Activated CD4-positive, alpha-beta T cell treated with anti-CD3 and anti-CD28 coated beads for 48 hours (primary cell): ENCODE measurements around the gene CES2.
A peak's percentile ranks its signal among the peaks of the same experiment; 100 is the strongest.
"Not testable (repeated sequence)": the region's sequence is repeated elsewhere in the genome, so short reads cannot be mapped to it uniquely, and the experiment has no call there.

Experiments
- DNase-seq: peaks from one replicate; pipeline ENCODE4 v3.0.0-alpha.2; 2020

The CES2 gene

DNA sequence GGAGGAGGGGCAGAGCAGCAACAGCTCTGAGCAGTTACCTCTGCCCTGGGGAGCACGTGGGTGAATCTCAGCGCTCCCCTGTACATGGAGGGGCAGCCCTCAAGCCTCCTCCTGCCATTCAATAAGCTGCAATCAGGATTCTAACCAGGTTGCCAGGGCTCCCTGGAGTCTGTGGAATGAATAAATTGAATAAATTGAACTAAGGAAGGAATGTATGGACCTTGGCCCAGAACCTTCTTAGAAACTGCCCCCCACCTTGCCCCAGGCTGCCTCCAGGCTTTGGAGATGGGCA, 15.1 kb upstream of the CES2 start:
- no peak for DNase-seq

DNA sequence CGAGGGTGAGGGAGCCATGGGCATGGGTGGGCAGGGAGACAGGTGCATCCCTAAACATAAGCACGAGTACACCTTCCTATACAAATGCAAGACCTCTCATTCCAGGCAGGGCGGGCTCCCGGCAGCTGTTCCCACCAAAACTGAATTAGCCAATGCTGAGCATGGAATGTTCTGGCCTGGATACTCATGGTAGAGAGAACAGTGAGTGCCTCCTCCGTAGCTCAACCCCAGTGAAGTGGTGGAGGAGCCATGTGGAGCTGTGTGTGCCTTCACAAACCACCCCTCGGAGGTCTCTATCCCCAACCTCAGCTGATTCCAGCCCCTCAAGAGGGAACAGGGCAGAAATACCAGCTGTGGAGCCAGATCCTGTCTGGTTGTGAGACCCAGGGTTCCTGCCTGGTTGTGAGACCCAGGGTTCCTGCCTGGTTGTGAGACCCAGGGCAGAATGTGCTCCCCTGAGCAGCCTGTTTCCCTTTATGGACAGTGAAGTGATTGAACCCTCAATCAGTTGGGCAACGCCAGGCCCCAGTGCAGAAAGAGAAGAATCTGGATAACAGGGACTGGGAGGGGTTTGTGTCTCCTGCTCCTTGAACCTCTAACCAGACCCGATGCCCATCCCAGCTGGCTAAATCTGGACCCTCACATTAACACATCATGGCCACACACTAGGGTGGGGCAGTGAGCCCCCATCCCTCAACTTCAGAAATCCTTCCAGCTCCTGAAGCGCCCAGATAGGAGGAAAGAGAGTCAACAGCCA, 14.2 kb upstream of the CES2 start:
- DNase-seq = no peak

DNA sequence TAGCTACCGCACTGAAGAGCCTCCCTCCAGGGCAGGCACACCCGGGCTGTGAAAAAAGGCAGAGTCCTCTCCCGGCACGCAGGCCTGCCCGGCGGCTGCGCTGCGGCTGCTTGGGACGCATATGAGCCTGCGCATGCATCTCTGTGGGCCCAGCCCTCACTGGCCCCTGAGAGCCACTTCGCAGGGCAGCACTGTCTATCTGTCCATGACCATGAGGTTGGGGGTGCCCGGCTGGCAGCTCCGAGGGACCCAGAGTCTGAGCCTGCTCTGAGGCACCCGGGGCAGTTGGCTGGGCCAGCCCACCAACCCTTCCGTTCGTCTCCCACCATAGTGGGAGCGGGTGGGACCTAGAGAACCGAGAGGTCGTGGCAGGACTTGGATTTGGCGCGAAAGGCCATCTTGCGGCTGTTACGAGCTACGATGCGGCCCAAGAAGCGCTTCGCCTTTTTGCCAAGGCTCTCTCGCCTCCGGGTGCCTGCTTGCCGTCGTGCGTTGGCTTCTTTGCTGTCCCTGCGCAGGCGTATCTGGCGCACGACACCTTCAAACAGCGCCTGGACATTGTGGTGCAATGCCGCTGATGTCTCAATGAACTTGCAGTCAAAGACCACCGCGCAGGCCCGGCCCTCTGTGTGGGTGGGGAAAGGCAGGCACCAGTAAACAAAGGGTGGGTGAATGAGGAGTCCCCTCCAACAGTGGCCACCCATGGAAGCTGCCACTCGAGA, 13.4 kb upstream of the CES2 start:
- no peak for DNase-seq

DNA sequence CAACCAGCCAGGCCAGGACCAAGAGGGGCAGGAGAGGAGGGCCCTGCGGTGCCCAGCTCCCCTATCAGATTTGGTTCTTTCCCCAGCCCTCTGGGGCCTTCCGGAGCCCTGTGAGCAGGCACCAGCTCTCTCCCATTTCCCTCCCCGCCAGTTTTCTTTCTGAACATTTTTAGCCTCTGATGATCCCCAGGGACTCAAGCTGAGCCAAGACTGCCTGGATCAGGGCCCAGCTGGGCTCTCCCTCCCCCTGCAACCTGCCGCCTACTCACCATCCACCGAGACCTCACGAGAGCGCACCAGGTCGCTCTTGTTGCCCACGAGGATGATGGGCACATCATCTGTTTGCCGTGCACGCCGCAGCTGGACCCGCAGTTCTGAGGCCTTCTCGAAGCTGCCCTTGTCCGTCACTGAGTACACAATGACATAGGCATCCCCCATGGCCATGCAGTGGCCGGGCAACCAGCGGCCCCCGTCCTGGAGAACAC, 12.0 kb upstream of the CES2 start:
- no peak for DNase-seq

DNA sequence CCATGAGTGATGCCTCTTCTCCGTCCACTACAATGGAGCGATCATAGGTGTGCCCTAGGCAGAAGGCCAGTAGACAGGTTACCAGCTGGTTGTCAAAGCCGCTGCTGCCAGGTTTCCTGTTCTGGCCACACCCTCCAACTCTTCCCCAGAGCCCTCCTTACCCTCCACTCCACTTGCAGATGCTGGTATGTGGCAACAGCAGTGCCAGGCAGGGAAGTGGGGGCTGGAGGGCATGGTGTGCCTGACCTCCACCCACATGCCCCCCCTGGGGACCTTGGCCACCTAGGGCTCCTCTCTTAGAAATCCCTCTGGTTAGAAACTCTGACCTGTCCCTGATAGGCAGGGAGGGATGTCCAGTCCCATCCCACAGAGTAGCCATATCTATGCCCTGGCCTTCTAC, 11.4 kb upstream of the CES2 start:
- DNase-seq = no peak

DNA sequence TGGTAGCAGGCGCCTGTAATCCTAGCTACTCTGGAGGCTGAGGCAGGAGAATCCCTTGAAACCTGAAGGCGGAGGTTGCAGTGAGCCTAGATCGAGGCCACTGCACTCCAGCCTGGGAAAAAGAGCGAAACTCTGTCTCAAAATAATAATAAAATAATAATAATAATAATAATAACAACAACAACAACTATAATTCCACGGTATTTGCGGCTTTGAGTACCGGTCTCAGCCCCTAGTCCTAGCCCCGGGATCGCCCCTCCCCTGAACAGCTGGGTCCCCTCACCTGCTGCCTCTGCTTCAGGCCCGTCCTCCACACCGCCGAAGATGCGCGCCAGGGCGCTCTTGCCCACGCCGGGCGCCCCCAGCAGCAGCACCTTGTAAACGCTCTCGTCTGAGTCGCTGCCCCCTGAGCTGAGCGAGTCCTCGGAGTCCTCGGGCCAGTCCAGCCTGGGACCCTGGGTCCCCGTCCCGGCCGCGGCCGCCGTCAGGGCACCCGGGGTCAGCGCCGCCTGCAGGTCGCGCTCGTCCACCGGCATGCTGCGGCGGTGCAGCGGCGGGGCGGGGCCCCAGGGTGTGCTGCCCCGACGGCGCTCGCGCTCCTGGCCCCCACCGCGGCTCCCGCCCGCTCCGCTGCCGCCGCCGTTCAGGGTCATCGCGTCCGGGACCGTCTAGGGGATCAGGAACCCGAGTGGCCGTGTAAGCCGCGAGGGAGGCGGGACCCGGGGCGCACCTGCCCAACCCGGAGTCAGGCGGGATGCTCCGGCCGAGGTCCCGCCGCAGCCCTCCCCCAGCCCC, 10.6 kb upstream of the CES2 start:
- DNase-seq = peak; percentile 55

DNA sequence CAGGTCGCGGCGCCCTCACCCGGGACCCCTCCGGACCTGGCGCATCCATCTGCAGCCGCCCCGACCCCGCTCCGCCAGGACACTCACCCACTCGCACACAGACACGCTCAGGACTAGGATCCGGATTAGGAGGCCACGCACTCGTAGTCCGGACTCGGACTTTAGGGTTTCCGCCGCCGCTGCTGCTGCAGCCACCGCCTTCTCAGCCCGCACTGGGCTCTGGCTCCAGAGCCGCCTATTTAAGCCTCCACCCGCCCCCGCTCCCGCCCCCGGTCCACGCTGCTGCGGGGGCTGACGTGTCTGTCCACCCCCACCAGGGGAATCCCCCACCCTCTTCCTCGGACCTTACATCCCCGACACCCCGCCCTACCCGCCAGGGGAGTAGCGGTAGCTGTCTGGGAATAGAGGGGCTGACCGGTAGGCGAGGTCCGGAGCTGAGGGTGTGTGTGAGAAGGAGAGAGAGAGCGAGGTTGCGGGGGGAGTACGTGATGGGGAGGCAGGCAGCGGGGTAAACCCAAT, 9.9 kb upstream of the CES2 start, which contains the start of gene RRAD:
TSS of gene RRAD (minus strand) at position 214 of the 519 bp plus-strand sequence. CDS start 356 bp downstream, outside the sequence.
- DNase-seq = no peak

DNA sequence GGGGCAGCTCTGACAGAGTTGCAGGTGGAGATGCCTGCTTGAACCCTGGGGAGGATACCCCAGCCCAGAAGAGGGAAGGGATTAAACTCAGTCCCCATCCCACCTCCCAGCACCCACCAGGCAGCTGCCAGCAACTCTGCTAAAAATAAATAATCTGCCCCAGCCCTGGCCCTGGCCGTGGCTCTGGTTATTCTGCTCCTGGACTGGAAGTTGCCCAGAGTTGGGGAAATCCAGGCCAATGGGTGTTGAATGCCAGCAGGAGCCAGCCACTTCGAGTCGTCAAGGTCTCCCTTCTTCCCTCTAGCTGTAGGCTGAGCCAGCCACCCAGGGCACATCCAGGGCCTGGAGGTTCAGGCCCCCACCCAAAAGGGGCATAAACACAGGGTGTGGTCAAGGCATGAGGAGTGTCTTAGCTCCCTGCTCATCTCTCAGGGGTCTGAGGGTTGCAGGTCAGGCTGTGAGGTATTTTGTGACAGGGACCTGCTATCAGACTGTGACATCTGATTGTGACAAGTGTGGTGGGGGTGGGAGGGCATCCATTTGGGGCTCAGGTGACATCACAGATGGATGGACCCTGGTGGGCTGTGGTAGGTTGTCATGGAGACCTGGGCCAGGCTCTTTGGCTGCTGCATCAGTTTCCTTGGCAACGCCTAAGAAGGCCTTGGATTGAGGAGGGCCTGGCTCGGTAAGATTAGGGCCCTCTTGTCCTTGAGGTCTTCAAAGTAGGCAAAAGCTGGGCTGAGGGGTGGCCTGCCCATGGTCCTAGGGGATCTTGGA, 9.0 kb upstream of the CES2 start:
- DNase-seq = no peak

DNA sequence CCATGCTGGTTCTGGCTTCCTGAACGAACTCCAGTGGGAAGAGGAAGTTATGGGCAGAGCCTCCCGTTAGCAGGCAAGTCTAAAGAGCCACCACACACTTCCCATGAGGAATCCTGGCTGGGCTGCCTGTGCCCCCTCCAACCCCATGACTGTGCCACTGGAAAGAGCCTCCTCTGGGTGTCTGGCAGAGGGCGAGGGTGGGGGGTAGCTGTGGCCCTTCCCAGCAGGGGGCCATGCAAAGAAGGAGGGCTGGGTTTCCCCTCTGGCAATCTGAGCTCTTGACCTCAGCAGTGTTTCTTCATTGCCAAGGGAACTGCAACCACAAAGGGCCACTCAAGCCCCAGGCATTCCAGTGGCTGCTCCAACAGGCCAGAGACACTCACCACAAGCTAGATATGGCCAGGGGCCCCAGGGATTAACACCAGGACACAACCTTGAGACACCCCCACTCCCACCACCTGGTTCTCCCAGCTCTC, 8.3 kb upstream of the CES2 start:
- no peak for DNase-seq

DNA sequence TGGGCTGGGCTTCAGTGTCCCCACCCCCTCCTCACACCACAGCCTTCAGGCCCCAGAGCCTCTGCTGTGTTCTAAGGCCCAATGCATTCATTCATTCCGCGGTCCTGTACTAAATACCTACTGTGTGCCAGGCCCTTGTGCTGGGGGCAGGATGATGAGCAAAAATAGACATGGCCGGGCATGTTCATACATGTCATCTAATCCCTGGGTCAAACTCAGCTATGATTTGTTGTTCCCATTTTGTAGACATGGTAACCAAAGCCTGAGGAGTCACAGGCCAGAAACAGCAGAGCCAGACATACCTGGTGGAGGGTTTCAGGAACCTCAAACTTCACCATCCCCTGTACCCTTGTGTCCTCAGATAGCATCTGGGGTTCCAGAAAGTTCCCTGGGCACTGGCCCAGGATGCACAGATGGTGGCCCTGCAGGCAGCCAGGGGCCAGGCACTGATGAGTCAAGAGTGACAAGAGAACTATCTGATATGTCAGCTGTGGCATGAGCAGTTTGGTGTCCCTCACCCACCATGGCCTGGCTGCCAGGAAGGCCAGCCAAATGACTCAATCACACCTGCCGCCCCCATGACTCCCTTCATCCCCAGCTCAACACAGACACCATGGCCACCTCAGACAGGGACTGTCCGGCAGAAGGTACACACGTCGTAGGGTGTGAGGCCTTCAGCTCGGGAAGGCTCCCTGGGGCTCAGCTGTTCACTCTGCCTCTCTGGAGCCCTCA, 7.2 kb upstream of the CES2 start:
- DNase-seq = no peak

DNA sequence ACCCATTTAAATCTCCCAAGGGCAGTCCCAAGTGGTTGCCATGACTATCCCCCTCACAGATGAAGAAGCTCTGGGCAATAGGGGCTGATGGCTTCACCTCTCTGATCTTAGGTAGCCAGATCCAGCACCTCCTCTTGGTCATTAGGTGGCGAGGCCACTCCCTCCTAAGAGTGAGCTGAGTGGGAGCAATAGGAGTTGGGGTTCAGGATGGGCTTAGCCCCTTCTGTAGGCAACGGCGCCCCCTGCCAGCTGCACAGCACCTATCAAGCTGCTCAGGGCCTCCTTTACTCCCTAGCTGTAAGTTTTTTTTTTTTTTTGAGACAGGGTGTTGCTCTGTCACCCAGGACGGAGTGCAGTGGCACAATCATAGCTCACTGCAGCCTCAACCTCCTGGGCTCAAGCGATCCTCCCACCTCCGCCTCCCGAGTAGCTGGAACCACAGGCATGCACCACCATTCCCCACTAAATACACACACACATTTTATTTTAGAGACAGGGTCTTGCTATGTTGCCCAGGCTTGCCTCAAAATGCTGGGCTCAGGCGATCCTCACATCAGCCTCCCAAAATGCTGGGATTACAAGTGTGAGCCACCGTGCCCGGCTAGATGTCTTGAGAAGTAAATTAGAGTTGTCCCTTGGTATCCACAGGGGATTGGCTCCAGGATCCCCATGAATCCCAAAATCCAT, 6.5 kb upstream of the CES2 start:
- peak; percentile 70 for DNase-seq

DNA sequence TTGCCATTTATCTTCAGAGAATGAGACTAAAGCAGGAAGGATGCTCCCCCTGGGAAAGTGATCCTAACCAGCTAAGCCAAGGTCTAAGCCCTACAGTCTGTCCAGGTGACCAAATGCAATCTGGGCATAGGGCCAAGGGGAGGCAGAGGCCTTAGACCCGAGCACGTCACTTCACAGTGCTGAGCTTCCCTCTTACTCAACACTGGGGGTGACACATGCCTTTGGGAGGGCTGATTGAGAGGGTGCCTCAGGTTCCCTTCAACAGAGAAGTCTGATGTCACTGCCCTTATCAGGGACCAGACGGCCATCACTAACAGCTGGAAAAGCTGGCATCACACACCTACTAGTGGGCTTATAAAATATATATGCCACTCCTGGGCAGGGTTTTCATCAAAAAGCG, 5.1 kb upstream of the CES2 start:
- DNase-seq = no peak

DNA sequence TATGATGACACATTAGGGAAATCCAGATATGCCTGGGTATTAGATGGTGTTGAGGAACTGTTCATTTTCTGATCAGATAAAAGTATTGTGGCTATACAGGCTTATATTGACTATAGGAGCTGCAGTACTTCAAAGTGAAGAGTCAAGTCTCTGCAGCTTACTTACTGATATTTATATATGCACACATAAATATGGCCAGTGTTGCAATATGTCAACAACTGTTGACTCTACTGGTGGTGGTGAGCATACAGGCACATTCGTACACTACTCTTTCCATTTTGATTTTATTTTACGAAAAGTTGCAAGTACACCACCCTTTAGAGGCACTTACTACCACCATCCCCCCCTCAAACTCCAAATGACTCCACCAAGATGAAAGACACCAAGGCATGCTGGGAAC, 3.7 kb upstream of the CES2 start:
- DNase-seq = no peak

DNA sequence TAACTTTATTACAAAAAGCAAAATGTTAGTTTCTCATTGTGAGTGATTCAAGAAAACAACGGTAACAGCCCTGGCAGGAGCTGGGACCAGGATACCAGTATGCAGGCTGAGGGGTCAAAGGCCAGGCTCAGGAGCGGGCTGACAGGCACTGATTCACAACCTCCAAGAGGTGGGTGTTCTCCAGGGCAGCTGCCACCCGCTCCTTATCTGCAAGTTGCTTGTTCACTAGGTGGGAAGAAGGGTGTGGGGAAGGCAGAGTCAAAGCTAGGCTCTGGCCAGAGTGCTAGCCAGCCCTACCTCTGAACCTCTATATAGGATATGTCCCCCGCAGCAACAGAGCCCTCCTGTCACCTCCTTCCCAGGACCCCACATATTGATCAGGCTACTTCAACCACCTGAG, 3.2 kb upstream of the CES2 start:
- no peak for DNase-seq

DNA sequence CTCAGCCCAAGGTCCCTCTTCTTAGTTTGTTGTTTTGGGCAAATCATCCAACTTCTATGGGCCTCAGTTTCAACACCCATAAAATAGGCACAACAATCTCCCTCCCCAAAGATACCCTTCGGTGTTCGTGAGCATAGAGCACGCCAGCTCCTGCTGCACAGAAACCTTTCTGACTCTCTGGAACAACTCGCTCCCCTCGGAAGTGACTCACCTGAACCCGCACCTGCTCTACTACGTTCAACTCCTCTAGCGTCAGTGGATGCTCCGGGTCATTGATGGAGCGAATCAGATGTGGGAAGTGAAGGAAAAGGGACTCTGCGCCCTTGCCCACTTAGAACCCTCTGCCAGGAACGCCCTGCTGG, 1.6 kb upstream of the CES2 start:
- peak; percentile 73 for DNase-seq

DNA sequence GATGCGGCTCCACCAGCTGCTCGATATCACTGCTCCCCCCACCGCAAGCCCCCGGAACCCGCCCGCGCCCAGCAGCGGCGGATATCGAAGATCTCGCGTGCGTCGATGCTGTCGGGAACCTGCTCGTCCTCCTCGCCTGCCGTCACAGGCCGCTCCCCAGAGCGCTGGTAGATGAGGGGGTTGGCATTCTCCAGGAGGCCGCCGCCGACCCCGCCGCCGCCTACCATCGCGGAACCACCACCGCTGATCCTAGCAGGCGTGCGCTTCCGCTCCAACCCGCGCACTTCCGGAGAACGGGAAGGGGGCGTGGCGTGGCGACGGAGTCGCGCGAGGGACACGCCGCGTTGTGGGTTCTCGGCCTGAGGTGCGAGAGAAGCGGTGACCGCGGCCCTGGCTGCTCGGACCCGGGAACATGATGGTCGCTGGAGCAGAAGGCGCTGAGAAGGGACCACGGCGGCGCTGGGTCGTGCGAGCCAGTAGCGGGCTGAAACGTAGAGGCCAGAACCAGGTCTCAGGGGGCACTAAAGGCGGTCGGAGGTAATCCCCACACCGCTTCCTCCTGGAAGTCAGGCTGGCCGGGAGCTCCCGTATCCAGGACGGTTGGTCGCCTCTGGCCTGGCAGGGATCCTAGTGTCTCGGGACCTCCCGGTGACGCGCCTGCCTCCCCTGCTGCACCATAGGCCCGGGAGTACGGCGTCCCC, 1.0 kb upstream of the CES2 start, which contains the start of gene CIAO2B:
TSS of gene CIAO2B (minus strand) at position 265 of the 701 bp plus-strand sequence. CDS start at position 227, 38 bp downstream.
- peak; percentile 93 for DNase-seq

DNA sequence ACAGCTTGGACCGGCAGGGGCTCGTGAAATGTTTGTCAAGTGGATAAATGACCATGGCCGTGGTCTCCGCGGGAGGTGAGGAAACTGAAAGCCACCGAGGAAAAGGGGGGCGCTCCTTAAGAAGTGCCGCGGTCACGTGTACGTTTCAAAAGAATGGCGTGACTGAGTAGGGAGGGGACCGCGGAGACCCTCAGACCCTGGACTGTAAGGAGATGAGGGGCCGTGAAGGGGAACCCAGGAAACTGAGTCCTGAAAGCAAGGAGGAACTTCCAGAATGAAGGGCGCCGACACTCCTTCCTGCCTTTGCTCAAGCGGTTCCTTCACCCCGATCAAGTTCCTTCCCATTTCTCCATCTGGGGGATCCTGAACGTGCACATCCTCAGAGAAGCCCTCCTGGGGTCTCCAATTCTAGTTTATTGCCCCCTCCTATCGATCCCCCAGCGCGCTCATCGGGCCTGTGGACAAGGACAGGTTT, 440 bp upstream of the CES2 start:
- not testable (repeated sequence) for DNase-seq

DNA sequence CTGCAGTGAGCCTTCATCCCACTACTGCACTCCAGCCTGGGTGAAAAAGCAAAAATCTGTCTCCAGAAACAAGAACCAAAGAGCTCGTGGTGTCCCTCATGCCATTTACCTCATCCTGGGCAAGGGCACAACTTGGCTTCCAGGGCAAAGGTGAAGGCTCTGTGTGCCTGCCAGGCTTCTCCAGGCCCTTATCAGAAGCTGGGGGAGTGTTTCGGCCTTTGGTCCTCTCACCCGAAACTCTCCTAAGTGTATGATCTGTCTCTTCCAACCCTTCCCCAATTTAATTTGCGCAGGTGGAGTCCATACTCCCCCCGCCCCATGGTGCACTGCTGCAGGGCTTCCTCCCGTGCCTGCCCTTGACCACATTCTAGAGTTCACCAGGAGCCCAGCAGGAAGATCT, 1.1 kb downstream of the CES2 start:
- no peak for DNase-seq

DNA sequence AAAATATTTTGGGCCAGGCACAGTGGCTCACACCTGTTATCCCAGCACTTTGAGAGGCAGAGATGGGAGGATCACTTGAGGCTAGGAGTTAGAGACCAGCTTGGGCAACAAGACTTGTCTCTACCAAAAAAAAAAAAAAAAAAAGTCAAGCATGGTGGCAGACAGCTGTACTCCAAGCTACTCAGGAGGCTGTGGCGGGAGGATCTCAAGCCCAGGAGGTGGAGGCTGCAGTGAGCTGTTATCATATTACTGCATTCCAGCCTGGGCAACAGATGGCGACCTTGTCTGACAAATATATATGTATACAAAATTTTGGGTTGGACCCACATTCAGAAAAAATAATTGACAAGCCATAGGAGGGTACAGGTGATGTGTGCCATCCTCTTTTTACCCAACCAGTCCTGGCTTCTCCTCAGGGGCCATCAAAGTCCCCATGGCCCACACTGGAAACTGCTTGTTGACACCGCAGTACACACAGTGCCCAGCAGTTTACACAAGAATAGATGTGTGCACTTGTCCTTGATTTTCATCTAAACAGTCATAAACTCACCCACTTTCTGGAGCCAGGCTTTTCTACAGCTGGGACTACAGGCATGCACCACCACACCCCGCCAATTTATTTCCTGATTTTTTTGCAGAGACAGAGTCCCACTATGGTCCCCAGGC, 1.7 kb downstream of the CES2 start:
- no peak for DNase-seq
